Endothelial cell of umbilical vein (primary cell): ENCODE measurements around the gene CORO1A. TPM values are rescaled to one million over a fixed set of nuclear protein-coding genes. Genes with fewer than 3 reads are reported as not detected.
"Not testable (repeated sequence)": the region's sequence is repeated elsewhere in the genome, so short reads cannot be mapped to it uniquely, and the experiment has no call there.

Experiments used
- BruUV-seq: library from RNA; stranded (reverse); fragments of 400-500 nt; replicated peaks from 2 replicates; lab custom pipeline; 2021; lab: Mats Ljungman, UMichigan
- CTCF ChIA-PET: fragments of 300-600, 350-600 bp; sonication (Branson Sonifier 250); formaldehyde crosslinking; loops from one replicate; lab custom pipeline; 2021; ENCODE audit warnings: antibody characterized with exemption, inconsistent platforms; lab: Charles Lee
- POLR2A ChIA-PET: fragments of 300-600, 350-600 bp; sonication (Branson Sonifier 250); formaldehyde crosslinking; loops from one replicate; lab custom pipeline; 2021; ENCODE audit warnings: antibody characterized with exemption, inconsistent platforms; lab: Charles Lee
- DNase-seq: peaks from one replicate; pipeline ENCODE4 v3.0.0-alpha.2; 2011; ENCODE audit warnings: low read depth, low spot score
- FAIRE-seq: peaks from 2 replicates; lab custom pipeline; 2011; peaks lifted over from hg19 to GRCh38; lab: Jason Lieb, UNC
- H2AFZ ChIP-seq: 2 replicates; pipeline ENCODE4 v1.6.0; 2012; ENCODE audit warnings: low read depth, low read length, control low read depth, inconsistent platforms
- H3K27ac ChIP-seq: 2 replicates; pipeline ENCODE4 v1.5.1; 2011; ENCODE audit warnings: low read depth, mild to moderate bottlenecking, control low read depth, low read length, moderate library complexity; ENCODE audit not compliant: insufficient read depth
- H3K27me3 ChIP-seq, 2 experiments: 2 replicates each; pipeline versions ENCODE4 v1.6.0 to v1.6.1; 2011; ENCODE audit warnings: low read length in 2 of 2, mixed read lengths in 1 of 2; ENCODE audit not compliant: control insufficient read depth in 2 of 2, insufficient read depth in 2 of 2
- H3K36me3 ChIP-seq, 2 experiments: 2 replicates in 1 of 2; 3 replicates in 1 of 2; pipeline ENCODE4 v1.5.1; 2011; ENCODE audit warnings: low read length in 2 of 2, mild to moderate bottlenecking in 1 of 2, moderate library complexity in 1 of 2; ENCODE audit not compliant: control insufficient read depth in 2 of 2, insufficient read depth in 2 of 2; ENCODE audit errors: extremely low read depth in 1 of 2
- H3K4me1 ChIP-seq: 3 replicates; pipeline ENCODE4 v1.5.1; 2011; ENCODE audit warnings: mild to moderate bottlenecking, low read length; ENCODE audit not compliant: control insufficient read depth, insufficient read depth; ENCODE audit errors: extremely low read depth
- H3K4me2 ChIP-seq: 2 replicates; pipeline ENCODE4 v1.6.1; 2011; ENCODE audit warnings: low read length, control low read depth, mixed read lengths; ENCODE audit not compliant: insufficient read depth
- H3K4me3 ChIP-seq, 3 experiments: fragments of 200-600 bp in 1 of 3; sonication (generic), shearing (Covaris generic) in 1 of 3; replicated peaks in 1 of 3; 2 replicates each; pipeline ENCODE4 v1.5.1; 2011 to 2016; ENCODE audit warnings: control low read depth in 3 of 3, low read length in 3 of 3, mild to moderate bottlenecking in 2 of 3, inconsistent platforms in 1 of 3, low read depth in 1 of 3, moderate library complexity in 1 of 3; ENCODE audit not compliant: insufficient read depth in 1 of 3
- H3K79me2 ChIP-seq: 2 replicates; pipeline ENCODE4 v1.6.0; 2012; ENCODE audit warnings: low read length, inconsistent platforms; ENCODE audit not compliant: control insufficient read depth, insufficient read depth
- H3K9ac ChIP-seq: replicated peaks from 2 replicates; pipeline ENCODE3; 2011; ENCODE audit warnings: low read length, control low read depth; ENCODE audit not compliant: insufficient read depth; ENCODE audit errors: extremely low read depth
- H3K9me1 ChIP-seq: replicated peaks from 3 replicates; pipeline ENCODE4 v1.6.0; 2011; ENCODE audit warnings: mild to moderate bottlenecking, low read length; ENCODE audit not compliant: control insufficient read depth, insufficient read depth; ENCODE audit errors: extremely low read depth
- H3K9me3 ChIP-seq: replicated peaks from 2 replicates; pipeline ENCODE4 v1.5.1; 2012; ENCODE audit warnings: low read length, inconsistent platforms; ENCODE audit not compliant: control insufficient read depth, insufficient read depth
- H4K20me1 ChIP-seq: replicated peaks from 2 replicates; pipeline ENCODE3; 2011; ENCODE audit warnings: mild to moderate bottlenecking, low read length; ENCODE audit not compliant: control insufficient read depth, insufficient read depth; ENCODE audit errors: extremely low read depth
- dilution Hi-C: fragments of 300-500 bp; cut with MboI; formaldehyde crosslinking; loops from one replicate; pipeline ENCODE4 v1.15.0; 2019; ENCODE audit warnings: low sequenced_read_pairs; ENCODE audit not compliant: extremely low pct_ligation_motif_present
- intact Hi-C: fragments of 100-400 bp; cut with micrococcal nuclease; formaldehyde crosslinking; loops from one replicate; pipeline ENCODE4 v1.10.0; 2022
- polyA plus RNA-seq, 4 experiments: library from polyadenylated mRNA; depleted of rRNA in 3 of 4; stranded (reverse) in 3 of 4; unstranded in 1 of 4; fragments of >200 nt; gene quantifications; 2 replicates each; pipeline versions ENCODE4 v1.2.1 to v1.2.3, GENCODE V29; 2011 to 2012; ENCODE audit warnings: missing spikeins in 1 of 4
- total RNA-seq: library from RNA; stranded (reverse); gene quantifications from 2 replicates; pipeline ENCODE4 v1.2.3, GENCODE V29; 2021

CORO1A gene
- total and polyA plus RNA-seq, 2 donors (not counting 3 experiments of a cell fraction or from before 2014, with no cell fraction given): 6.1 to 6.4 TPM

DNA sequence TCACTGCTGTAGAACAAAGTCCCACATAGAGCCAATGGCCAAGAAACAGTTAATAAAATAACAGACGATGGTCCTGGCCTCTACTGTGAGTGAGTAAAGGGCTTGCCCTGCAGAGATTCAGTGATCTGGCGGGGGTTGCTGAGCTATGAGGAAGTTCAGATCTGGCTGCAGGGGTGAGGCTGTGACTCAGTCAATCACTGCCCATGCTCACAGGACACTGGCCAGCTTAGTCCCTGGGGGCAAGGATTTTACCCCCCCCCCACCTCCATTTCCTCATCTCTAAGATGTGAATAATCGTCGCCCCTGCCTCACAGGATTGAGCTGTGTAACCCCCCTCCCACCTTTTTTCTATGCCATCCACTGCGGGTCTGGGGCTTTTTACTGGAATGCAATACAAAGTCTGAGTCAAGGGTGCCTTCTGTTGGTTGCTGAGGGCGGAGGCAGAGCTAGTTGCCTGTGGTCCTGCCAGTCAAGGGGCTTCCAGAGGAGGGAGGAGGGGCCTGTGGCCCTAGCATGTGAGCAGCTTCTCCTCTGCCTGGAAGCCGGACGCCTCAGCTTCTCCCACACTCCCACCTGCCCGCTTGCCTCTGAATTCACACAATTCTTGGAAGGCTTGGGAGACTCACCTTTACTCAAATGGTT, 23.8 kb downstream of the CORO1A start:
- H3K4me1 ChIP-seq, H3K4me2 ChIP-seq, intact Hi-C loops, H3K27ac ChIP-seq, H3K4me3 ChIP-seq, dilution Hi-C loops, H3K27me3 ChIP-seq, POLR2A ChIA-PET, H3K9ac ChIP-seq, H3K9me1 ChIP-seq, H2AFZ ChIP-seq, H3K79me2 ChIP-seq, DNase-seq, H4K20me1 ChIP-seq, H3K36me3 ChIP-seq, CTCF ChIA-PET, H3K9me3 ChIP-seq, BruUV-seq: not testable (repeated sequence)
- FAIRE-seq: peak; percentile 88

DNA sequence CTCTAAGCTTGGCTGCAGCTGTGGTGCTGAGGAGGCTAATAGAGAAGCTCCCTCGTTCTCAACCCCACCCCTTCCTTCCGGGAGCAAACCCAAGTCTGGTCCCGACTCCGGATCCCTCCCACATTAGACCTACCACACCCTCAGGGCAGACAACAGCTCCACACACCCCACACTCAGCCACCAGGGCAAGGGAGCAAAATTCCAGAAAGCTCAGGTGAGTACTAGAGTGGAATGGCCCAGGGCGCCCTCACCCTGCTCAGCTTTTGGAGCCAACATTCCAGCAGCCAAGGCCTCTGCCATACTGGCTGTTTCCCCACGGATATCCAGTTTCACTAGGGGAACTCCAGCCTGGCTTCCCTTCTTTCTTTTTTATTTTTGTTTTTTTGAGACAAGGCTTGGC, 25.6 kb downstream of the CORO1A start:
- H3K9me3 ChIP-seq, dilution Hi-C loops, H3K4me1 ChIP-seq, H3K9me1 ChIP-seq, CTCF ChIA-PET, H2AFZ ChIP-seq, POLR2A ChIA-PET, H3K4me2 ChIP-seq, H3K36me3 ChIP-seq, H3K27ac ChIP-seq, DNase-seq, BruUV-seq, H3K27me3 ChIP-seq, H3K9ac ChIP-seq, H4K20me1 ChIP-seq, H3K4me3 ChIP-seq, intact Hi-C loops, H3K79me2 ChIP-seq: not testable (repeated sequence)
- peak; percentile 73 for FAIRE-seq

DNA sequence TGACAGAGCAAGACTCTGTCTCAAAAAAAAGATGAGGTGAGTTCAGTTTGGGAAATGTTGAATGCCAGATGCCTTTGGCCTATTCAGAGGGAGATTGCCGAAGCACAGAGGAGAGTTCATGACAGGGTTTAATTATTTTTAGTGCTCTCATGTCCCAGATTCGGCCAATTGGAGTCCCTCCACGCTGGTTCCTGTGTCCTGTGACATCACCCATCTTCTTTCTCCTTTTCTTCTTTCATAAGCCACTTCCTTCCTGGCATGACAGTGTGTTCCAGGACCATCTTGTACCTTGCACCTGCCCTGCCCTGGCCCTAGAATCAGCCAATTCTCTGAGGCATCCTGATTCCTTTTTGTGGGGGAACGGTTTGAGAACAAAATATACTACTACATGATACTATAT, 28.0 kb downstream of the CORO1A start:
- H3K4me3 ChIP-seq, H3K9ac ChIP-seq, H4K20me1 ChIP-seq, BruUV-seq, H3K27ac ChIP-seq, CTCF ChIA-PET, H2AFZ ChIP-seq, H3K9me1 ChIP-seq, FAIRE-seq, intact Hi-C loops, dilution Hi-C loops, H3K9me3 ChIP-seq, H3K79me2 ChIP-seq, H3K4me1 ChIP-seq, H3K36me3 ChIP-seq, H3K27me3 ChIP-seq, POLR2A ChIA-PET, DNase-seq, H3K4me2 ChIP-seq: not testable (repeated sequence)

DNA sequence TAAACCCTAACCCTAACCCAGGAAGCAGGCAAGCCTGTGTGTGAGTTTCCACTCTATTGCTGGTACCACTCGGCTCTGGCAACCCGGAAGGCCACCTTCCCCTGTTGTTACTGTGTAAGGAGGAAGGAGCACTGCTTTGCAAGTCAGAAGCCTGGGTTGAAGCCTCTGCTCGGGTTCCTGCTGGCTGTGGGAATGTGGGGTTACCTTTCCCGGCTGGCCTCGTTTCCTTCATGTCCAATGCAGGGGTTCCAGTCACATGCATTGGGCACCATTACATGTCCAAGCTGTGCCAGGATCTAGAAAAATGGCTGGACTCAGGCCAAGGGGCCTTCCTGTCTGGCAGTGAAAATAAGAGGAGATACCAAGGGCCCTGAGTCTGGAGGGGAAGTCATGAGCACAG, 33.7 kb downstream of the CORO1A start:
- H3K79me2 ChIP-seq, BruUV-seq, H3K9me3 ChIP-seq, dilution Hi-C loops, H3K4me2 ChIP-seq, H4K20me1 ChIP-seq, H2AFZ ChIP-seq, intact Hi-C loops, H3K27me3 ChIP-seq, CTCF ChIA-PET, H3K4me3 ChIP-seq, DNase-seq, H3K9ac ChIP-seq, H3K4me1 ChIP-seq, H3K27ac ChIP-seq, POLR2A ChIA-PET, H3K9me1 ChIP-seq, FAIRE-seq, H3K36me3 ChIP-seq: not testable (repeated sequence)
